GM21717 (cell line): ENCODE results near the gene SHTN1.

ENCODE experiments used
- ATAC-seq: cut with Tn5 transposase; IDR thresholded peaks from one replicate; pipeline ENCODE4 v1.9.1; 2021; ENCODE audit warnings: mild to moderate bottlenecking, moderate library complexity; ENCODE audit not compliant: unreplicated experiment

The SHTN1 gene

DNA sequence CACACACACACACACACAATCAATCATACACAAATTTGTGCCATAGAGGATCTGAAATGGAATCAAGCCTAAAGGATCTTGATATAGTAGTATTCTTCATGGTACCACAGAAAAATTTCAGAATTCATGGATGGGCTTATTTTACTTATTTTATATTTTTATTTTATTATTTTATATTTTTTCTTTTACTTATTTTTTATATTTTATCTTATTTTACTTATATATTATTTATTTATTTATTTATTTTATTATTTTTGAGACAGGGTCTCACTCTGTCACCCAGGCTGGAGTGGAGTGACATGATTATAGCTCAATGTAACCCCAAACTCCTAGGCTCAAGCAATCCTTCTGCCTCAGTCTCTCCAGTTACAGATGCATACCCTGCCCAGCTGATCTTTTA is 16.7 kb downstream of the SHTN1 start:
- ATAC-seq = no peak

DNA sequence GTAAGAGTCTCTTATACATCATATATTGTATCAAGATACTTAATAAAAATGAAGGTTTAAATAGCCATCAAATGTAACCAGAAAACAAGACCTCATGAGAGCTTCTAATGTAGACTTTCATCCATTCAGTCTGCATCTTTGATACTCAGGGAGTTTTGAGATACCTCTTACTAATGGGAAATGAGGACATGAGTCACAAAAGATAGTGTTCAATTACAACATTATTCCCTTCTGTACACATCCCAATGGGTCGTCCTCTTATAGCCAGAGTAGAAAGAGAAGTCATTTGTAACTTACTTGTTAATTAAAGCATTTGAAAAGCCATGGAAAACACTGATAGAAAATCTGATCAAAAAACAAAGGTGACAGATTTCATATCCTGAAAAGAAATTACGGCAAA is 19.4 kb downstream of the SHTN1 start:
- ATAC-seq = no peak

DNA sequence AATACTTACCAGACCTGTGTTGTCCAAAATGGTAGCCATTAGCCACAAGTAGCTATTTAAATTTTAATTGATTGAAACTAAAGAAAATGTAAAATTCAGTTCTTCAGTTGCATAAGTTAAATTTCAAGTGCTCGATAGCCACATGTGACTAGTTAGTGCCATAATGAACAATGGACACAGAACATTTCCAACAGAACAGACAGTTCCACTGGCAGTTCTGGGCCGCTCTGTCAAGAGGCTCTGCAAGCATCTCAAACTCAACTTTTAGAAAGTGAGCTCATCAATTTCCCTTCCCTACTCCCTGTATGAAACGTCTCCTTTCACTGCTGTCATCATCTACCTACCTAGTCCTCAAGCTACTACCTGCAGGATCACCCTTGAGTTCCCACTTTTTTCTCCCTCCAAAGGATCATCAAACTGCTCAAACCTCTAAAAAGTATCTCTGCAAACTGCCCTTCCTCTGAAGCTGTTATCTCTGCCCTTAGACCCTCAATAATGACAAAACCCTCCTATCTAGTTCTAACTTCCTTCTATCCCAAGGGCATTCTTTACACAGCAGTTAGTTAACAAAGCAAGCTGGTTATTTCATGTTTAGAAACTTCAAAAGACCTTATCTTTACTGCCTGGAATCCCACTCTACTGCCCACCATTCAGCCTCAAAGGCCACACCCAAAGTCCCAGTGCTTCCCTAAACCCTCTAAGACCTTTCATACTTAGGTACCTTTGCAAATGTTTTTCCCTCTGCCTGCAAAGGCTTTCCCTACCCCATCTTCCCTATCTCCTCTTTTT is 20.6 kb downstream of the SHTN1 start:
- no peak for ATAC-seq

- ATAC-seq = no peak
Observed at GRCh38 chr10:116980041-116980440, 24.9 kb downstream of the SHTN1 start.

DNA sequence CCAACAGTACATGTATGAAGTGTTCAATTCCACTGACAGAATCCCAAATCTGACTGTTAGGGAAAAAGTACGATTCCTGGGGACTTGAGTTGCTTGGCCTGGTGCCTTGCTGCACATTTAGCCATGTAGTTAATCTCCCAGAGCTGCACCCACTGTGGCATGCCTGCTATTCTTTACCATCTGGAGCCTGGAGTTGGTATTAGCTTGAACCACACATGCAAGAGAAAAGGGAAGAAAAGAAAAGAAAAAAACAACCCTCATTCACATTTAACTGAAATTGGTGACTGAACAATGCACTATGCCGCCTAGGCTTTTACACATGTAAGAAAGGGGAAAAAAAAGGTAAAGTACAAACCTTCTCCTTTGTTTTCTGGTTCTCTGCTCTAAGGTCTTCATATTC is 26.1 kb downstream of the SHTN1 start:
- no peak for ATAC-seq

GRCh38 chr10:116974456-116975005 is 30.5 kb downstream of the SHTN1 start:
- ATAC-seq = no peak

DNA sequence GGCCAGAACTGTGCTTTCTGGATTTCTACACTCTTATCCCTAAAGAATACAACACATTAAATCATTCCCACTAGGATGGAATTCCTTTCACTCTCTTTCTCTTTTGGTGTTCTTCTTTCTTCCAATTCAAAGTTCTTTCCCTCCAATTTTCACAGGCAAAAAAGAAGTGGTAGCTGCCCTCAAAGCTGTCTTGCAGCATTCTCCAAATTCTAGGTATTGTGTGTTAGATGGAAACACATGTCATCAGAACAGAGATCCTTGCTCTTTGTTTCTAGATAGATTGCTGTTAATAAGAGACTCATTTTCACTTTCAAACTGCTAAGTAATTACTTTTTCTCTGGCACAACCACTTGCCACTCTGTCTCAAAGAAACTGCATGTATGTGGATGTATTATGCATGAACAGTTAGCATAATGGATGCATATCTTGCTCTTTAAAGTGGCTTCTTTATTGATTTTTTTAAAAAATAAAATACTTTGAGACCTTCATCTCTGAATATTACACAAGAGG is 31.0 kb downstream of the SHTN1 start:
- ATAC-seq = no peak

DNA sequence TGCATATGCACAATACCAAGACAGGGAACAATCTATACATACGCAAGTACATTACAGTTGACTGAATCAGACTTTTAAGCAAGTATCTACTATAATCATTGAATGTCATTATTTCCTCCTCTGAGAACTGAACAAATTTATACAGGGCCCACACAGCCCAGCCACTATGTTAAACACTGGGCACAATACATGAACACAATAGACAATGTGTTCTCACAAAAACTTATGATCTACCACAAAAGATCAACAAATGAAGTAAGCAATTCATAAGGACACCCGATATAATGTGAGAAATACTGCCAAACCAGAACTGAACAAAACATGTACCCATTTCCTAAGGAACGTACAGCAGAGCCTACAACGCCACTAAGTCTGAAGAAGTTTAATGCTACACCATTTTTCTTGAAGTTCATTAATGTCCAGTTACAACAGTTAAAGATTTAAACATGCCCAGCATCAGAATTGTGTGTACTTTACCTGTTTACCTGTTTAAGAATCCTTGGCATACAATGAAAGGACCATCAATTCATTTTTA is 31.5 kb downstream of the SHTN1 start:
- ATAC-seq = no peak

GRCh38 chr10:116972131-116972530 is 32.9 kb downstream of the SHTN1 start:
- no peak for ATAC-seq

DNA sequence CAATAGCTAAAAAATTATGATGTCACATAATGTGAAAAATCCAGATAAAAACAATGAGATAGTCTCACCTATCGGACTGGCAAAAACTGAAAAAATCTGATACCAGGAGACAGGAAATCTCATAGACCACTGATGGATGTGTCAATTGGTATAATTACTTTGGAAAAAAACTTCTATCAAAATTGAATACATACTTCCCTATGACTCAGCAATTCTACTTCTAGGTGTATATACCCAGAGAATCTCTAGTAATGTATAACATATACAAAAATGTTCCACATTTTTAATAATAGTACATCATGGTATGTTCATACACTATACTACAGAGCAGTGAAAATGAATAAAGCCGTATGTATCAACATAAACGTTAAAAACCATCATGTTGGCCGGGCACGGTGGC is 34.9 kb downstream of the SHTN1 start:
- no peak for ATAC-seq

DNA sequence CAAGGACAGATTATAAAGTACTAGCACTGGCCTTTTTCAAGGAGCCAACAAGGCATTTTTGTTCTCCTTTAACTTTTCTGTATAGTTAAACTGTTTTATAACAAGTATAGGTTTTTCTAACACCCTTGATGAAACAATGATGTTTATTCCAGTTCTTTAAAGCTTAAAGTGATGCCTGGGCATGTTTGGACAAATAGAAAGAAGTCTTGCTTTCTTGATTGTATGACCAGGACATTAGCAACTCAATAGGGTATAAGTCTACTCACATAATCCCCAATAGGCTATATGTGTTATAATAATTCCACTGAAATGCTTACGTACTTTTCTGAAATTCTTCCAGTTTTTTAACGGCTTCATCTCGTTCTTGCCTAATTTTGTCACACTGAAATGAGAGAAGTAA is 36.7 kb downstream of the SHTN1 start:
- ATAC-seq = no peak

GRCh38 chr10:116961406-116962251 is 43.4 kb downstream of the SHTN1 start:
- no peak for ATAC-seq

DNA sequence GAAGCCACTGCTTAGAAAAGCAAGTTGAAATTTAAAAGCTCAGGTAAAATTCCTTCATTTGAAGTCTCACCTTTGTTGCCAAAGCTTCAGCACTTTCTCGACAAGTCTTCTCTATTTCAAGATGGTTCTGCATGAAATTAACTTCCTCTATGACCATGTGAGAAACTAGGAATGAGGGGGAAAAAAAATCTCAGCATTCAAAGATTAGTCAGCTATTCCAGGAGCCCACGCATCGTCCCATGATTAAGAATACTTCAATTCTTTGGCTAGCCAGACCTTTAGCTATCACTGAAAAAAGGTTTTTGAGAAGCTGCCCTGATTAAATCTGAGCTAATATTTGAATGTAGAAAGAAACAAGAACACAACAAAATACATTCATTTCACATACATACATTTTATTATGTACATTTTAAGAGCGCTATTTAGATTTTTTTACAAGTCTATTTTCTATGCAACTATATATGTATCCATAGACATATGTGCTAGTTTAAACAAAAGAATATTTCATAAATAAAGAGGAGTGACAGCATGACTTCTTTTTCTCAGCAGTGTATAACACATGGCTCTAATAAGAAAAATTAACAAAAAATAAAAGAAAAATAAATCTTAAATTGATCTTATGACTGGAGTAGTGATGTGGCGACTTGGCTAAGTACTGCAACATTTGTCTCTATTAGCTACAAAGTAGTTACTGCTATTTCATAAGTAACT is 44.8 kb downstream of the SHTN1 start:
- no peak for ATAC-seq

DNA sequence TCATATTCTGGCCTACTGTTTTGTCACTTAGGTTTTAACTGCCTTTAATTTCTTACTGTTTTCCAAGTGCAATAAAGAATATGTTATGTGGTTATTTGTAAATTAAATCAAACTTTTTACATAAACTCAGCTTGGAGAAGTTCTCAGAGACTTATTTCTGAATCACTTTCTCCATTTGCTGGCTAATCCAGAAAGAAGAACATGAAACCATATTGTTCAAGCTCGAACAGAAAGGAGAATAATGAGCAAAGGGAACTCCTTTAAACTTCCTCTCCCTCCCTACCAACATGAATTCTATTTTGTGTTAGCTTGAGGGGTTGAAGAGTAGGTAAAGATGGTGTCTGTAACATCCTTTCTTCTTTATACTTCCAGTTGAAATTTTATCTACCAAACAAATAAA is 52.3 kb downstream of the SHTN1 start:
- ATAC-seq = no peak

- no peak for ATAC-seq
Observed at GRCh38 chr10:116948530-116948870, 56.5 kb downstream of the SHTN1 start.

DNA sequence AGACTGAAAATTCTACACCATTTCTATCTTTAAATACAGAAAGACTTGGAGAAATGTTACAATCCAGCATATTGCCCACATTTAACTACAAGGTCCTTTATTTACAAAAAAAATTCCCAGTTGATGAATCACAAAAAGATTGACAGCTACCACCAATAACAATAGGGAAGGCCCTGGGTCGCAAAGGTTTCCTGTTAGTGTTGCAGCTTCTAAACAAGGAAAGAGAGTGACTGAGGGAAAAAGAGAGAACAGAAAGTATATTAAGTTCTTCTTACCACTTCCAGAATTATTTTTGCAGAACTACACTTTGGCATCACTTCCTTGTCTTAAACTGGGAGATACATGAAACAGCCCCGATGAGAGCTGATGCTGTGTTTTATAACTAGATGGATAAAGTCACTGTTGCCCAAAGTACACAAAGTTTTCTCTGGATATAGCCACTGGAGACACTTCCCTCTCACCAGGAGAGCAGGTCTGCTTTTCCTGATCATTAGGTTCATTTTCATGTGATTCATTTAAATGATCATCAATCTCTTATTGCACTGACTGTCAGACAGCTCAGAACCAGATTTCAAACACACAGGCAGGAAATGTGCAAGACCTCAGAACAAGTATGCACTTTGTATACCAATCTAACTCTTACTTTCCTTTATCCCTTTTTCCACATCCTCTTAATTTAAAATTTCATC is 57.0 kb downstream of the SHTN1 start:
- ATAC-seq = no peak

DNA sequence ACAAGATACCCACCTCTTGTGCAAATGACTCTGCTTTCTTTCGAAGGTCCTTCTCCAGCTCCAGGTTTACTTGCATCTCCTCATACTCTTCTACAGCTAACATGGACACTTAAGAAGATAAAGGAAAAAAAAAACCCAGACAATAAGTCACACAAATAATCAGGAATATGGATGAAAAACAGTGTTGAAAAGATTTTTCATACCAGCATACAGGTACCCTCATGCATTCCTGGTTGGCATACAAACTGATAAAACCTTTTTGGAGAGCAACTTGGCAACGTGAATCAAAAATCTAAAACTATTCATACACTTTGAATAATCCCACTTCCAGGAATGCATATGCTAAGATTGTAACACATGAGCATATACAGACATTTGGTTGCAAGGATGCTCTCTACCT is 60.1 kb downstream of the SHTN1 start:
- ATAC-seq = no peak

DNA sequence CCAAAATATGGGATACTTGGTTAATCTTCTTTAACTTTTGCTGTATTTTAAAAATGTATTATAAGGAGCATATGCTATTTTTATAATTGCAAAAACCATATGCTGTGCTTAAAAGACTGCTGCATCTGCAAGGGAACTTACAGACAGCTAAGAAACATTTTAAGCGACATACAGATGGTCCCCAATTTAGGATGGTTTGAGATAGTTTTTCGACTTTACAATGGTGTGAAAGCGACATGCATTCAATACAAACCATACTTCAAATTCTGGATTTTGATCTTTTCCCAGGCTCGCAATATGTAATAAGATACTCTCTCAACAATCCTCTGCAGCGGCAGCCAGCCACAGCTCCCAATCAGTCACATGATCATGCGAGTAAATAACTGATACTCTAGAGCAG is 73.2 kb downstream of the SHTN1 start:
- no peak for ATAC-seq

- ATAC-seq = no peak
Observed at GRCh38 chr10:116926426-116926825, 78.6 kb downstream of the SHTN1 start.

GRCh38 chr10:116925056-116925455 is 79.9 kb downstream of the SHTN1 start:
- ATAC-seq = no peak
